B cell (primary cell): ENCODE results near the gene PTPRG. TPM values are rescaled to one million over a fixed set of nuclear protein-coding genes. Genes with fewer than 3 reads are reported as not detected.

Experiments
- ATAC-seq: fragments of 200-7000 bp; cut with Tn5 transposase; one replicate; pipeline ENCODE4 v1.10.0; 2021; ENCODE audit warnings: low read depth, mild to moderate bottlenecking, moderate number of reproducible peaks, moderate library complexity
- CTCF ChIA-PET: fragments of 350-600 bp; sonication (Branson Sonifier 250); formaldehyde crosslinking; loops from one replicate; lab custom pipeline; 2021; ENCODE audit warnings: antibody characterized with exemption, inconsistent platforms; lab: Charles Lee
- POLR2A ChIA-PET: fragments of 350-600 bp; sonication (Branson Sonifier 250); formaldehyde crosslinking; loops from one replicate; lab custom pipeline; 2021; ENCODE audit warnings: antibody characterized with exemption; lab: Charles Lee
- DNase-seq: peaks from one replicate; pipeline ENCODE4 v3.0.0; 2013
- H2AFZ ChIP-seq: 2 replicates; pipeline ENCODE4 v1.6.1; 2012; ENCODE audit warnings: mild to moderate bottlenecking, low read depth, low read length; ENCODE audit not compliant: insufficient read depth, poor library complexity, severe bottlenecking
- H3K27ac ChIP-seq, 2 donors: 1 replicate in 1 of 2; 2 replicates in 1 of 2; pipeline ENCODE4 v1.5.1; 2012 to 2013; ENCODE audit warnings: low read length in 2 of 2, mild to moderate bottlenecking in 2 of 2, moderate library complexity in 1 of 2
- H3K27me3 ChIP-seq, 4 experiments: fragments of 200-600 bp in 1 of 4; sonication (generic) in 1 of 4; replicated peaks in 1 of 4; 1 replicate in 2 of 4; 2 replicates in 2 of 4; pipeline versions ENCODE4 v1.6.1 to v1.7.0; 2013 to 2016; ENCODE audit warnings: low read length in 3 of 4, mild to moderate bottlenecking in 2 of 4, mixed read lengths in 1 of 4, moderate library complexity in 1 of 4; ENCODE audit not compliant: insufficient read depth in 4 of 4, control insufficient read depth in 3 of 4; ENCODE audit errors: control extremely low read depth in 1 of 4
- H3K36me3 ChIP-seq, 2 experiments: replicated peaks in 1 of 2; 1 replicate in 1 of 2; 2 replicates in 1 of 2; pipeline versions ENCODE4 v1.6.1 to v1.7.1; 2013; ENCODE audit warnings: low read length in 1 of 2; ENCODE audit not compliant: insufficient read depth in 2 of 2, control insufficient read depth in 1 of 2; ENCODE audit errors: control extremely low read depth in 1 of 2, extremely low read depth in 1 of 2
- H3K4me1 ChIP-seq, 2 donors: fragments of 200-600 bp in 1 of 2; sonication (generic) in 1 of 2; 1 replicate in 1 of 2; 2 replicates in 1 of 2; pipeline versions ENCODE4 v1.5.1 to v1.6.1; 2013 to 2017; ENCODE audit warnings: low read length in 2 of 2; ENCODE audit not compliant: control insufficient read depth in 2 of 2, insufficient read depth in 2 of 2
- H3K4me2 ChIP-seq: replicated peaks from 2 replicates; pipeline ENCODE3; 2012; ENCODE audit warnings: mild to moderate bottlenecking, low read depth, low read length; ENCODE audit not compliant: poor library complexity, severe bottlenecking
- H3K4me3 ChIP-seq, 5 experiments: fragments of 200-600 bp in 1 of 5; sonication (generic) in 1 of 5; 1 replicate in 3 of 5; 2 replicates in 2 of 5; pipeline versions ENCODE4 v1.5.1 to v1.7.0; 2011 to 2016; ENCODE audit warnings: low read length in 4 of 5, mild to moderate bottlenecking in 4 of 5, low read depth in 2 of 5, control low read depth in 1 of 5, moderate library complexity in 1 of 5; ENCODE audit not compliant: insufficient read depth in 1 of 5; ENCODE audit errors: control extremely low read depth in 1 of 5, extremely low read depth in 1 of 5
- H3K79me2 ChIP-seq: fragments of 200-600 bp; sonication (generic); one replicate; pipeline ENCODE4 v1.6.0; 2016; ENCODE audit warnings: low read length; ENCODE audit not compliant: control insufficient read depth, insufficient read depth
- H3K9ac ChIP-seq: fragments of 200-600 bp; sonication (generic); 2 replicates; pipeline ENCODE4 v1.6.1; 2017; ENCODE audit warnings: mild to moderate bottlenecking, low read length, moderate library complexity
- H3K9me3 ChIP-seq, 3 donors: one replicate each; pipeline versions ENCODE4 v1.6.1 to v1.7.1; 2013; ENCODE audit warnings: low read length in 2 of 3; ENCODE audit not compliant: control insufficient read depth in 2 of 3, insufficient read depth in 1 of 3; ENCODE audit errors: control extremely low read depth in 1 of 3
- H4K20me1 ChIP-seq: 2 replicates; pipeline ENCODE4 v1.6.0; 2012; ENCODE audit warnings: mild to moderate bottlenecking, low read length; ENCODE audit not compliant: insufficient read depth, control insufficient read depth, poor library complexity, severe bottlenecking
- H3K27ac Mint-ChIP-seq: one replicate; pipeline ENCODE4 v1.8.0; 2021; ENCODE audit warnings: mixed read lengths
- H3K27me3 Mint-ChIP-seq: one replicate; pipeline ENCODE4 v1.8.0; 2021; ENCODE audit warnings: mixed read lengths
- H3K4me1 Mint-ChIP-seq: one replicate; pipeline ENCODE4 v1.8.0; 2021; ENCODE audit warnings: mixed read lengths
- H3K4me3 Mint-ChIP-seq: one replicate; pipeline ENCODE4 v1.8.0; 2021; ENCODE audit warnings: mixed read lengths
- H3K9me3 Mint-ChIP-seq: one replicate; pipeline ENCODE4 v1.8.0; 2022; ENCODE audit warnings: mixed read lengths; ENCODE audit not compliant: insufficient read depth
- CTCF ChIP-seq: fragments of 200-600 bp; IDR thresholded peaks from one replicate; pipeline ENCODE4 v1.8.0; 2022; ENCODE audit warnings: antibody characterized with exemption, mild to moderate bottlenecking
- EZH2 ChIP-seq: IDR thresholded peaks from 2 replicates; pipeline ENCODE4 v1.6.1; 2012; ENCODE audit warnings: borderline replicate concordance, low read depth, mild to moderate bottlenecking, moderate library complexity, low read length; ENCODE audit not compliant: insufficient read depth, poor library complexity, severe bottlenecking
- WGBS: methylation state at CpG from one replicate; pipeline ENCODE4 v1.1.5; 2013; ENCODE audit warnings: missing lambda C conversion rate; ENCODE audit not compliant: insufficient coverage; 5-methylcytosine and 5-hydroxymethylcytosine counted together
- intact Hi-C: fragments of 100-400 bp; cut with micrococcal nuclease; formaldehyde crosslinking; loops from one replicate; pipeline ENCODE4 v1.10.0; 2022
- polyA plus RNA-seq: library from polyadenylated mRNA; depleted of rRNA; stranded (reverse); fragments of >200 nt; gene quantifications from 2 replicates; pipeline ENCODE4 v1.2.3, GENCODE V29; 2012
- total RNA-seq, 2 donors: library from RNA; stranded (reverse); fragments of 120-200 nt in 1 of 2; gene quantifications; 1 replicate in 1 of 2; 2 replicates in 1 of 2; pipeline versions ENCODE4 v1.2.3 to v1.2.4, GENCODE V29; 2013 to 2022

PTPRG gene
- total and polyA plus RNA-seq, 2 donors (not counting 1 experiment from before 2014, with no cell fraction given), result 0.12 to 1.3 TPM

GRCh38 chr3:62151591-62151990, 590.2 kb downstream of the PTPRG start:
- no peaks in the 10 kb centered on the region for H4K20me1 ChIP-seq
- H3K4me2 ChIP-seq, result no peak overlapping the region
- H3K27me3 ChIP-seq, result peaks cover 0 to 3% (median 0%) of the 10 kb centered on the region in 4 experiments
- no peak overlapping the region for H3K4me3 Mint-ChIP-seq
- H3K27me3 Mint-ChIP-seq, result peaks cover 3% of the 10 kb centered on the region
- no peaks in the 10 kb centered on the region for H3K36me3 ChIP-seq
- no peak for TF ChIP-seq CTCF
- TF ChIP-seq EZH2, result no peak
- H3K4me1 ChIP-seq, result no peaks in the 10 kb centered on the region
- no peaks in the 10 kb centered on the region for H3K9me3 Mint-ChIP-seq
- H2AFZ ChIP-seq, result no peak overlapping the region
- intact Hi-C loops, result no loop called here
- no peaks in the 10 kb centered on the region for H3K9me3 ChIP-seq
- no peak overlapping the region for H3K27ac Mint-ChIP-seq
- no peak overlapping the region for H3K4me3 ChIP-seq
- ATAC-seq (no peak), DNase-seq (no peak)
- CTCF ChIA-PET, result no interaction called here
- H3K27ac ChIP-seq, result no peak overlapping the region
- no peak overlapping the region for H3K9ac ChIP-seq
- H3K79me2 ChIP-seq, result no peaks in the 10 kb centered on the region
- WGBS, result no CpG with 5 or more reads among the region's 1 CpG
- POLR2A ChIA-PET, result no interaction called here
- H3K4me1 Mint-ChIP-seq, result no peaks in the 10 kb centered on the region

GRCh38 chr3:62153231-62153630, 591.9 kb downstream of the PTPRG start:
- peaks cover 0 to 3% (median 0%) of the 10 kb centered on the region in 4 experiments for H3K27me3 ChIP-seq
- intact Hi-C loops, result no loop called here
- no peak overlapping the region for H3K4me3 ChIP-seq
- Mint-ChIP-seq H3K9me3 (no peaks in the 10 kb centered on the region), H3K27me3 (peaks cover 3% of the 10 kb centered on the region), H3K4me1 (no peaks in the 10 kb centered on the region), H3K27ac (no peak overlapping the region), H3K4me3 (no peak overlapping the region)
- no peak overlapping the region for H3K9ac ChIP-seq
- TF ChIP-seq CTCF (no peak), EZH2 (no peak)
- ChIA-PET POLR2A (no interaction called here), CTCF (no interaction called here)
- H3K4me2 ChIP-seq, result no peak overlapping the region
- no peaks in the 10 kb centered on the region for H3K79me2 ChIP-seq
- DNase-seq, result no peak
- no peak overlapping the region for H2AFZ ChIP-seq
- H3K9me3 ChIP-seq, result no peaks in the 10 kb centered on the region
- no peaks in the 10 kb centered on the region for H3K36me3 ChIP-seq
- no peaks in the 10 kb centered on the region for H4K20me1 ChIP-seq
- H3K27ac ChIP-seq, result no peak overlapping the region
- 78% methylated on average over 1 of the region's 1 CpG for WGBS
- ATAC-seq, result no peak
- no peaks in the 10 kb centered on the region for H3K4me1 ChIP-seq
